HEK293 (cell line): Measurements from ENCODE around the gene PDLIM1.

ENCODE experiments used
- CTCF ChIA-PET: fragments of 350-600 bp; formaldehyde crosslinking; extraction: SDS; loops from one replicate; lab custom pipeline; 2021; ENCODE audit warnings: antibody characterized with exemption; lab: Yijun Ruan, JAX
- POLR2A ChIA-PET: fragments of 300-600 bp; formaldehyde crosslinking; extraction: SDS; loops from one replicate; lab custom pipeline; 2020; ENCODE audit warnings: antibody characterized with exemption, inconsistent platforms; lab: Yijun Ruan, JAX
- H3K27ac ChIP-seq: fragments of 200-500 bp; sonication (Bioruptor generic); 2 replicates; pipeline ENCODE4 v1.5.1; 2014; ENCODE audit warnings: low read depth, low read length, control low read depth, inconsistent platforms; ENCODE audit errors: extremely low read depth
- H3K36me3 ChIP-seq, 2 experiments: fragments of 200-500 bp in 1 of 2; sonication (Bioruptor generic) in 1 of 2; 1 replicate in 1 of 2; 2 replicates in 1 of 2; pipeline ENCODE4 v1.5.1; 2014 to 2017; ENCODE audit warnings: inconsistent platforms in 2 of 2, low read length in 2 of 2; ENCODE audit not compliant: control insufficient read depth in 2 of 2, insufficient read depth in 1 of 2
- H3K4me1 ChIP-seq: fragments of 200-500 bp; sonication (Bioruptor generic); 2 replicates; pipeline ENCODE4 v1.5.1; 2014; ENCODE audit warnings: mild to moderate bottlenecking, low read length, inconsistent platforms; ENCODE audit not compliant: control insufficient read depth, insufficient read depth
- H3K4me3 ChIP-seq: 2 replicates; pipeline ENCODE4 v1.5.1; 2011; ENCODE audit warnings: low read depth, mild to moderate bottlenecking, control low read depth, low read length, moderate library complexity
- H3K9me3 ChIP-seq: fragments of 200-500 bp; sonication (Bioruptor generic); 2 replicates; pipeline ENCODE4 v1.5.1; 2014; ENCODE audit warnings: low read depth, low read length, inconsistent platforms; ENCODE audit not compliant: control insufficient read depth, insufficient read depth
- CTCF ChIP-seq: fragments of 450-650 bp; formaldehyde crosslinking; IDR thresholded peaks from 2 replicates; pipeline ENCODE4 v1.5.1; 2016; ENCODE audit warnings: missing biosample characterization, missing genetic modification characterization
- IKZF3 ChIP-seq: fragments of 450-650 bp; IDR thresholded peaks from 2 replicates; pipeline ENCODE4 v1.5.0; 2018; ENCODE audit warnings: missing biosample characterization, mild to moderate bottlenecking, missing genetic modification characterization, moderate library complexity
- INSM2 ChIP-seq: fragments of 450-650 bp; formaldehyde crosslinking; IDR thresholded peaks from 2 replicates; pipeline ENCODE4 v1.5.1; 2016; ENCODE audit warnings: missing biosample characterization, missing genetic modification characterization
- MYNN ChIP-seq: fragments of 450-650 bp; formaldehyde crosslinking; IDR thresholded peaks from 2 replicates; pipeline ENCODE4 v1.5.1; 2016; ENCODE audit warnings: missing biosample characterization, missing genetic modification characterization, borderline replicate concordance
- PBX3 ChIP-seq: sonication (generic); formaldehyde crosslinking; IDR thresholded peaks from 2 replicates; pipeline ENCODE4 v1.8.1; 2022; ENCODE audit warnings: mild to moderate bottlenecking, moderate library complexity, missing genetic modification reagents
- SALL2 ChIP-seq: fragments of 450-650 bp; formaldehyde crosslinking; IDR thresholded peaks from 2 replicates; pipeline ENCODE4 v1.5.0; 2017; ENCODE audit warnings: missing biosample characterization, mild to moderate bottlenecking, missing genetic modification characterization, borderline replicate concordance
- YY1 ChIP-seq: fragments of 450-650 bp; formaldehyde crosslinking; IDR thresholded peaks from 2 replicates; pipeline ENCODE4 v1.5.1; 2018; ENCODE audit warnings: missing biosample characterization, missing genetic modification characterization
- ZBTB26 ChIP-seq: fragments of 450-650 bp; formaldehyde crosslinking; optimal IDR thresholded peaks from 2 replicates; pipeline ENCODE3; 2016; ENCODE audit warnings: missing biosample characterization, mild to moderate bottlenecking, missing genetic modification characterization
- ZNF112 ChIP-seq: fragments of 450-650 bp; formaldehyde crosslinking; IDR thresholded peaks from 2 replicates; pipeline ENCODE4 v1.5.0; 2017; ENCODE audit warnings: missing biosample characterization, missing genetic modification characterization
- ZNF37A ChIP-seq: fragments of 450-650 bp; IDR thresholded peaks from 2 replicates; pipeline ENCODE4 v1.5.1; 2018; ENCODE audit warnings: missing biosample characterization, missing genetic modification characterization
- ZNF416 ChIP-seq: fragments of 450-650 bp; formaldehyde crosslinking; IDR thresholded peaks from 2 replicates; pipeline ENCODE4 v1.5.1; 2016; ENCODE audit warnings: missing biosample characterization, missing genetic modification characterization
- ZNF48 ChIP-seq: fragments of 450-650 bp; formaldehyde crosslinking; IDR thresholded peaks from 2 replicates; pipeline ENCODE4 v1.5.1; 2016; ENCODE audit warnings: missing biosample characterization, missing genetic modification characterization
- ZNF521 ChIP-seq: fragments of 450-650 bp; formaldehyde crosslinking; IDR thresholded peaks from 2 replicates; pipeline ENCODE4 v1.5.1; 2017; ENCODE audit warnings: missing biosample characterization, mild to moderate bottlenecking, missing genetic modification characterization
- ZNF548 ChIP-seq: fragments of 450-650 bp; formaldehyde crosslinking; IDR thresholded peaks from 2 replicates; pipeline ENCODE4 v1.5.1; 2016; ENCODE audit warnings: missing biosample characterization, missing genetic modification characterization
- ZNF664 ChIP-seq: fragments of 450-650 bp; formaldehyde crosslinking; IDR thresholded peaks from 2 replicates; pipeline ENCODE4 v1.5.1; 2016; ENCODE audit warnings: missing biosample characterization, missing genetic modification characterization
- ZNF776 ChIP-seq: fragments of 450-650 bp; formaldehyde crosslinking; IDR thresholded peaks from 2 replicates; pipeline ENCODE4 v1.5.0; 2017; ENCODE audit warnings: missing biosample characterization, missing genetic modification characterization, borderline replicate concordance
- TF ChIP-seq, protein P1 (sequence below): fragments of 450-650 bp; formaldehyde crosslinking; IDR thresholded peaks from 2 replicates; pipeline ENCODE4 v1.5.1; 2016; ENCODE audit warnings: missing biosample characterization, missing genetic modification characterization
- TF ChIP-seq, protein P2 (sequence below): fragments of 450-650 bp; formaldehyde crosslinking; IDR thresholded peaks from 2 replicates; pipeline ENCODE4 v1.5.1; 2016; ENCODE audit warnings: missing biosample characterization, missing genetic modification characterization
- TF ChIP-seq, protein P3 (sequence below): fragments of 450-650 bp; formaldehyde crosslinking; IDR thresholded peaks from 2 replicates; pipeline ENCODE4 v1.5.1; 2017; ENCODE audit warnings: missing biosample characterization, missing genetic modification characterization

The PDLIM1 gene

DNA sequence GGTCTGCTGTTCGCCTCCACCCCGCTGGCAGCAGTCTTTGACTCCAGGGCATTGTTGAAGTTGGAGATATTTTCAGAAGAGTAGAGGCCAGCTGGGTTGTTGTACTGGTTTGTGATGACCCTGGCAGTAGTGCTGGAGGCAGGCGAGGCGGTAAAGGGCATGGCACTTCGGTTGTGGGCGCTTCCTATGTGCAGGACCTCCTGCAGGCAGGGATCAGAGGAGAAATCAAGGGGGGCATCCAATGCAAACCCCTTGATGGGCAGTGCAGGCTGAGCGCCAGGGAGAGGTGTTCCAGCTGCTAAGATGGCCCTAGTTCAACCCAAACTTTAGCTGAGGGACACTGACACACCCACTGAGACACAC lies 27.0 kb downstream of the PDLIM1 start:
- Histone ChIP-seq H3K36me3 (peaks cover 15 to 61% of the 10 kb centered on the region in 2 experiments), H3K27ac (no peak overlapping the region), H3K9me3 (no peaks in the 10 kb centered on the region), H3K4me1 (peaks cover 16% of the 10 kb centered on the region), H3K4me3 (no peak overlapping the region)
- ChIA-PET CTCF (interaction anchor here (1.4 to 2.2 kb wide), 3 partner anchors 18 to 99 kb away, joined by 7 to 13 read pairs (median 11); no protein-coding TSS in a partner anchor), POLR2A (interaction anchor here (1.0 to 1.1 kb wide), 2 partner anchors 10 to 26 kb away, joined by 3 read pairs; no protein-coding TSS in a partner anchor)
- TF ChIP-seq IKZF3 (tag by site-specific recombination): no peak
- no peak for TF ChIP-seq ZNF664 (tag by site-specific recombination)
- TF ChIP-seq MYNN (tag by site-specific recombination): no peak
- TF ChIP-seq, protein P1, sequence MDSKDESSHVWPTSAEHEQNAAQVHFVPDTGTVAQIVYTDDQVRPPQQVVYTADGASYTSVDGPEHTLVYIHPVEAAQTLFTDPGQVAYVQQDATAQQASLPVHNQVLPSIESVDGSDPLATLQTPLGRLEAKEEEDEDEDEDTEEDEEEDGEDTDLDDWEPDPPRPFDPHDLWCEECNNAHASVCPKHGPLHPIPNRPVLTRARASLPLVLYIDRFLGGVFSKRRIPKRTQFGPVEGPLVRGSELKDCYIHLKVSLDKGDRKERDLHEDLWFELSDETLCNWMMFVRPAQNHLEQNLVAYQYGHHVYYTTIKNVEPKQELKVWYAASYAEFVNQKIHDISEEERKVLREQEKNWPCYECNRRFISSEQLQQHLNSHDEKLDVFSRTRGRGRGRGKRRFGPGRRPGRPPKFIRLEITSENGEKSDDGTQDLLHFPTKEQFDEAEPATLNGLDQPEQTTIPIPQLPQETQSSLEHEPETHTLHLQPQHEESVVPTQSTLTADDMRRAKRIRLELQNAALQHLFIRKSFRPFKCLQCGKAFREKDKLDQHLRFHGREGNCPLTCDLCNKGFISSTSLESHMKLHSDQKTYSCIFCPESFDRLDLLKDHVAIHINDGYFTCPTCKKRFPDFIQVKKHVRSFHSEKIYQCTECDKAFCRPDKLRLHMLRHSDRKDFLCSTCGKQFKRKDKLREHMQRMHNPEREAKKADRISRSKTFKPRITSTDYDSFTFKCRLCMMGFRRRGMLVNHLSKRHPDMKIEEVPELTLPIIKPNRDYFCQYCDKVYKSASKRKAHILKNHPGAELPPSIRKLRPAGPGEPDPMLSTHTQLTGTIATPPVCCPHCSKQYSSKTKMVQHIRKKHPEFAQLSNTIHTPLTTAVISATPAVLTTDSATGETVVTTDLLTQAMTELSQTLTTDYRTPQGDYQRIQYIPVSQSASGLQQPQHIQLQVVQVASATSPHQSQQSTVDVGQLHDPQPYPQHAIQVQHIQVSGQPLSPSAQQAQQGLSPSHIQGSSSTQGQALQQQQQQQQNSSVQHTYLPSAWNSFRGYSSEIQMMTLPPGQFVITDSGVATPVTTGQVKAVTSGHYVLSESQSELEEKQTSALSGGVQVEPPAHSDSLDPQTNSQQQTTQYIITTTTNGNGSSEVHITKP (tag by site-specific recombination): no peak
- no peak for TF ChIP-seq ZNF776
- TF ChIP-seq ZNF112 (tag by site-specific recombination): no peak
- TF ChIP-seq PBX3 (CRISPR knock-in tag): no peak
- TF ChIP-seq SALL2 (tag by site-specific recombination): no peak
- no peak for TF ChIP-seq CTCF (tag by site-specific recombination)
- TF ChIP-seq ZNF48 (tag by site-specific recombination): no peak
- TF ChIP-seq ZNF416: no peak
- TF ChIP-seq INSM2 (tag by site-specific recombination): no peak
- TF ChIP-seq ZNF37A (tag by site-specific recombination): no peak
- TF ChIP-seq YY1 (tag by site-specific recombination): no peak
- TF ChIP-seq ZNF521 (tag by site-specific recombination): no peak
- TF ChIP-seq ZNF548 (tag by site-specific recombination): no peak
- TF ChIP-seq, protein P2, sequence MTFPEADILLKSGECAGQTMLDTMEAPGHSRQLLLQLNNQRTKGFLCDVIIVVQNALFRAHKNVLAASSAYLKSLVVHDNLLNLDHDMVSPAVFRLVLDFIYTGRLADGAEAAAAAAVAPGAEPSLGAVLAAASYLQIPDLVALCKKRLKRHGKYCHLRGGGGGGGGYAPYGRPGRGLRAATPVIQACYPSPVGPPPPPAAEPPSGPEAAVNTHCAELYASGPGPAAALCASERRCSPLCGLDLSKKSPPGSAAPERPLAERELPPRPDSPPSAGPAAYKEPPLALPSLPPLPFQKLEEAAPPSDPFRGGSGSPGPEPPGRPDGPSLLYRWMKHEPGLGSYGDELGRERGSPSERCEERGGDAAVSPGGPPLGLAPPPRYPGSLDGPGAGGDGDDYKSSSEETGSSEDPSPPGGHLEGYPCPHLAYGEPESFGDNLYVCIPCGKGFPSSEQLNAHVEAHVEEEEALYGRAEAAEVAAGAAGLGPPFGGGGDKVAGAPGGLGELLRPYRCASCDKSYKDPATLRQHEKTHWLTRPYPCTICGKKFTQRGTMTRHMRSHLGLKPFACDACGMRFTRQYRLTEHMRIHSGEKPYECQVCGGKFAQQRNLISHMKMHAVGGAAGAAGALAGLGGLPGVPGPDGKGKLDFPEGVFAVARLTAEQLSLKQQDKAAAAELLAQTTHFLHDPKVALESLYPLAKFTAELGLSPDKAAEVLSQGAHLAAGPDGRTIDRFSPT: no peak
- TF ChIP-seq ZBTB26 (tag by site-specific recombination): no peak
- TF ChIP-seq, protein P3, sequence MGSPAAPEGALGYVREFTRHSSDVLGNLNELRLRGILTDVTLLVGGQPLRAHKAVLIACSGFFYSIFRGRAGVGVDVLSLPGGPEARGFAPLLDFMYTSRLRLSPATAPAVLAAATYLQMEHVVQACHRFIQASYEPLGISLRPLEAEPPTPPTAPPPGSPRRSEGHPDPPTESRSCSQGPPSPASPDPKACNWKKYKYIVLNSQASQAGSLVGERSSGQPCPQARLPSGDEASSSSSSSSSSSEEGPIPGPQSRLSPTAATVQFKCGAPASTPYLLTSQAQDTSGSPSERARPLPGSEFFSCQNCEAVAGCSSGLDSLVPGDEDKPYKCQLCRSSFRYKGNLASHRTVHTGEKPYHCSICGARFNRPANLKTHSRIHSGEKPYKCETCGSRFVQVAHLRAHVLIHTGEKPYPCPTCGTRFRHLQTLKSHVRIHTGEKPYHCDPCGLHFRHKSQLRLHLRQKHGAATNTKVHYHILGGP: no peak
